GM12878 (cell line): ENCODE results near the gene MMEL1. TPM values are rescaled to one million over a fixed set of nuclear protein-coding genes. Genes with fewer than 3 reads are reported as not detected.

Source experiments
- ATAC-seq: fragments of 200-7000 bp; cut with Tn5 transposase; 3 replicates; pipeline ENCODE4 v1.9.1; 2020; ENCODE audit warnings: mild to moderate bottlenecking, moderate library complexity
- BruUV-seq: library from RNA; stranded (reverse); fragments of 400-500 nt; replicated peaks from 2 replicates; lab custom pipeline; 2021; lab: Mats Ljungman, UMichigan
- CTCF ChIA-PET: fragments of 300-600 bp; sonication (Branson Sonifier 250); formaldehyde crosslinking; extraction: SDS; loops from one replicate; lab custom pipeline; 2021; ENCODE audit warnings: inconsistent platforms; lab: Yijun Ruan, JAX
- POLR2A ChIA-PET: fragments of 350-600 bp; formaldehyde crosslinking; extraction: SDS; loops from one replicate; lab custom pipeline; 2021; ENCODE audit warnings: inconsistent platforms; lab: Charles Lee
- RAD21 ChIA-PET: fragments of 300-600 bp; sonication (Branson Sonifier 250); formaldehyde crosslinking; loops from one replicate; lab custom pipeline; 2023; ENCODE audit warnings: antibody characterized with exemption; ENCODE audit not compliant: unreplicated experiment; lab: Charles Lee
- SMC1A ChIA-PET: fragments of 300-600 bp; sonication (Branson Sonifier 250); formaldehyde crosslinking; loops from one replicate; lab custom pipeline; 2023; ENCODE audit not compliant: unreplicated experiment, uncharacterized antibody; lab: Charles Lee
- DNase-seq: peaks from one replicate; pipeline ENCODE4 v3.0.0-alpha.2; 2011; ENCODE audit warnings: low read depth, low spot score
- FAIRE-seq: peaks from 3 replicates; lab custom pipeline; 2011; peaks lifted over from hg19 to GRCh38; lab: Jason Lieb, UNC
- H2AFZ ChIP-seq: 2 replicates; pipeline ENCODE4 v1.6.0; 2011; ENCODE audit warnings: low read depth, low read length, control low read depth; ENCODE audit not compliant: control insufficient read depth
- H3K27ac ChIP-seq: 2 replicates; pipeline ENCODE4 v1.5.1; 2011; ENCODE audit warnings: control low read depth; ENCODE audit not compliant: control insufficient read depth, insufficient read depth
- H3K27me3 ChIP-seq, 2 experiments: replicated peaks in 1 of 2; 2 replicates each; pipeline versions ENCODE4 v1.6.0 to v1.6.1; 2011; ENCODE audit warnings: low read length in 1 of 2; ENCODE audit not compliant: control insufficient read depth in 2 of 2, insufficient read depth in 2 of 2
- H3K36me3 ChIP-seq, 2 experiments: 2 replicates each; pipeline ENCODE4 v1.5.1; 2011; ENCODE audit warnings: low read length in 1 of 2; ENCODE audit not compliant: control insufficient read depth in 2 of 2, insufficient read depth in 2 of 2
- H3K4me1 ChIP-seq: 2 replicates; pipeline ENCODE4 v1.6.1; 2011; ENCODE audit warnings: mild to moderate bottlenecking, low read length, moderate library complexity, mixed read lengths; ENCODE audit not compliant: control insufficient read depth, insufficient read depth
- H3K4me2 ChIP-seq: 2 replicates; pipeline ENCODE4 v1.6.0; 2011; ENCODE audit warnings: control low read depth; ENCODE audit not compliant: control insufficient read depth, insufficient read depth
- H3K4me3 ChIP-seq: fragments of 200-600 bp; sonication (generic); 2 replicates; pipeline ENCODE4 v1.5.1; 2016
- H3K79me2 ChIP-seq: 2 replicates; pipeline ENCODE4 v1.6.0; 2011; ENCODE audit warnings: low read length; ENCODE audit not compliant: control insufficient read depth, insufficient read depth
- H3K9ac ChIP-seq: 2 replicates; pipeline ENCODE4 v1.8.0; 2011; ENCODE audit warnings: low read length, control low read depth, mixed read lengths; ENCODE audit not compliant: control insufficient read depth, insufficient read depth
- H3K9me3 ChIP-seq: replicated peaks from 3 replicates; pipeline ENCODE4 v1.5.1; 2011; ENCODE audit warnings: mild to moderate bottlenecking, low read length; ENCODE audit not compliant: control insufficient read depth, insufficient read depth
- H4K20me1 ChIP-seq: 2 replicates; pipeline ENCODE4 v1.6.0; 2011; ENCODE audit not compliant: control insufficient read depth, insufficient read depth
- ESRRA ChIP-seq: IDR thresholded peaks from 2 replicates; pipeline ENCODE4 v1.6.1; 2012; ENCODE audit warnings: mild to moderate bottlenecking, low read length, improper control_type of control experiment
- ETV6 ChIP-seq, 2 experiments: fragments of 450-650 bp in 1 of 2; IDR thresholded peaks in 1 of 2; conservative IDR thresholded peaks in 1 of 2; 2 replicates each; pipeline ENCODE4 v1.6.1; 2014; ENCODE audit warnings: antibody characterized with exemption in 1 of 2, borderline replicate concordance in 1 of 2, low read depth in 1 of 2, mild to moderate bottlenecking in 1 of 2, moderate library complexity in 1 of 2
- HDAC6 ChIP-seq: fragments of 200-600 bp; sonication (generic); IDR thresholded peaks from one replicate; pipeline ENCODE4 v1.8.0; 2017; ENCODE audit warnings: antibody characterized with exemption; ENCODE audit not compliant: unreplicated experiment
- IKZF2 ChIP-seq, 2 experiments: fragments of 450-650 bp; IDR thresholded peaks; 2 replicates each; pipeline ENCODE4 v1.6.1; 2017; ENCODE audit warnings: mild to moderate bottlenecking in 2 of 2, moderate library complexity in 2 of 2
- POU2F2 ChIP-seq: IDR thresholded peaks from 3 replicates; pipeline ENCODE4 v1.6.1; 2011; ENCODE audit warnings: low read depth, mild to moderate bottlenecking, low read length, borderline replicate concordance
- RAD21 ChIP-seq: IDR thresholded peaks from 2 replicates; pipeline ENCODE4 v1.6.1; 2011; ENCODE audit warnings: mild to moderate bottlenecking, low read depth, low read length, moderate library complexity; ENCODE audit not compliant: insufficient read depth
- SIX5 ChIP-seq: IDR thresholded peaks from 2 replicates; pipeline ENCODE4 v1.6.1; 2011; ENCODE audit warnings: mild to moderate bottlenecking, low read depth, low read length, moderate library complexity; ENCODE audit not compliant: severe bottlenecking
- SUZ12 ChIP-seq: fragments of 200-600 bp; sonication (generic); IDR thresholded peaks from one replicate; pipeline ENCODE4 v1.6.1; 2018; ENCODE audit warnings: antibody characterized with exemption, mild to moderate bottlenecking; ENCODE audit not compliant: unreplicated experiment
- ZNF217 ChIP-seq: fragments of 450-650 bp; IDR thresholded peaks from 2 replicates; pipeline ENCODE4 v1.6.1; 2017; ENCODE audit warnings: antibody characterized with exemption, mild to moderate bottlenecking
- WGBS: methylation state at CpG from one replicate; pipeline ENCODE4 v1.1.6; 2016; ENCODE audit warnings: low lambda C conversion rate; ENCODE audit not compliant: insufficient replicate concordance, insufficient coverage; ENCODE audit errors: missing lambda C conversion rate; 5-methylcytosine and 5-hydroxymethylcytosine counted together
- in situ Hi-C: fragments of 300-500 bp; cut with MboI; formaldehyde crosslinking; loops from 9 replicates; pipeline ENCODE4 v1.14.3; 2018; ENCODE audit warnings: mixed read lengths
- intact Hi-C: fragments of 100-400 bp; cut with micrococcal nuclease; formaldehyde crosslinking; loops from one replicate; pipeline ENCODE4 v1.14.2; 2022; ENCODE audit not compliant: unreplicated experiment
- polyA plus RNA-seq, 11 experiments: library from polyadenylated mRNA; depleted of rRNA in 4 of 11; unstranded in 6 of 11; stranded (reverse) in 5 of 11; fragments of >200 nt; fragmentation: Nextera tagmentation in 4 of 11; fragmentation: Illumina TruSeq in 1 of 11; extraction: Ambion mirVana in 4 of 11; extraction: Trizol in 1 of 11; gene quantifications; 1 replicate in 1 of 11; 2 replicates in 10 of 11; pipeline versions ENCODE4 v1.2.1 to v1.2.3, GENCODE V29; 2011 to 2016; ENCODE audit warnings: inconsistent platforms in 2 of 11, missing spikeins in 2 of 11, low read depth in 1 of 11
- total RNA-seq, 4 experiments: library from RNA; depleted of rRNA in 3 of 4; stranded (reverse); fragments of >200 nt in 3 of 4; fragmentation: Illumina TruSeq in 1 of 4; extraction: Trizol in 1 of 4; gene quantifications; 2 replicates each; pipeline versions ENCODE4 v1.2.1 to v1.2.3, GENCODE V29; 2013 to 2021
- TF ChIP-seq, protein P1 (sequence below): IDR thresholded peaks from 2 replicates; pipeline ENCODE4 v1.6.1; 2011; ENCODE audit warnings: mild to moderate bottlenecking, low read depth, low read length, moderate library complexity; ENCODE audit not compliant: insufficient replicate concordance
- TF ChIP-seq, protein P2 (sequence below): IDR thresholded peaks from 2 replicates; pipeline ENCODE4 v1.6.1; 2011; ENCODE audit warnings: borderline replicate concordance, low read depth, mild to moderate bottlenecking, moderate library complexity, mixed read lengths, low read length; ENCODE audit not compliant: insufficient read depth; ENCODE audit errors: extremely low read length
- TF ChIP-seq, protein P3 (sequence below): fragments of 450-650 bp; IDR thresholded peaks from 2 replicates; pipeline ENCODE4 v1.6.1; 2017; ENCODE audit warnings: antibody characterized with exemption, mild to moderate bottlenecking, moderate library complexity
- TF ChIP-seq, protein P4 (sequence below): IDR thresholded peaks from 2 replicates; pipeline ENCODE4 v1.6.1; 2012; ENCODE audit warnings: low read depth, low read length, improper control_type of control experiment
- TF ChIP-seq, protein P5 (sequence below): IDR thresholded peaks from 2 replicates; pipeline ENCODE4 v1.6.1; 2011; ENCODE audit warnings: low read depth, low read length, improper control_type of control experiment, borderline replicate concordance

Gene MMEL1
- total and polyA plus RNA-seq, 10 of the 15 experiments (the other 5 are each of a cell fraction or from before 2014, with no cell fraction given) = 0.11 TPM; not detected in 9

DNA sequence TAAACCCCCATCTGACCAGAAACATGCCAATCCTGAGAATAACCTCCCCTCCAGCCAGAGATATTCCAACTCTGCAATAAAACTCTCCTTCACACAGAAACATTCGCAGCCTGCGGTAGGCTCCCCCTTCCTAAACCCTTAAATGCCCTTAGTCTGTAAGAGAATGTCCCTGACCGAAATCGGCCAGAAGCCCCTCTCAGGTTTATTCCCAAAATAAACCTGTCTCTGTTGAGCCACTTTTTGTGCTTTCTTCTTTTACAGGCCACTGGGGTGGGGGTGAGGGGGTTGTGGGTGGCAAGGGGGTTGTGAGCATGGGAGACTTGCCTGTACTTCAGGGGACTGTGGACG lies 41.6 kb downstream of the MMEL1 start (continued):
- TF ChIP-seq IKZF2 (IDR thresholded peaks at IDR 0.05) (no peak), SUZ12 (no peak), POU2F2 (no peak)
- TF ChIP-seq, protein P1, sequence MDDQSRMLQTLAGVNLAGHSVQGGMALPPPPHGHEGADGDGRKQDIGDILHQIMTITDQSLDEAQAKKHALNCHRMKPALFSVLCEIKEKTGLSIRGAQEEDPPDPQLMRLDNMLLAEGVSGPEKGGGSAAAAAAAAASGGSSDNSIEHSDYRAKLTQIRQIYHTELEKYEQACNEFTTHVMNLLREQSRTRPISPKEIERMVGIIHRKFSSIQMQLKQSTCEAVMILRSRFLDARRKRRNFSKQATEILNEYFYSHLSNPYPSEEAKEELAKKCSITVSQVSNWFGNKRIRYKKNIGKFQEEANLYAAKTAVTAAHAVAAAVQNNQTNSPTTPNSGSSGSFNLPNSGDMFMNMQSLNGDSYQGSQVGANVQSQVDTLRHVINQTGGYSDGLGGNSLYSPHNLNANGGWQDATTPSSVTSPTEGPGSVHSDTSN = no peak

DNA sequence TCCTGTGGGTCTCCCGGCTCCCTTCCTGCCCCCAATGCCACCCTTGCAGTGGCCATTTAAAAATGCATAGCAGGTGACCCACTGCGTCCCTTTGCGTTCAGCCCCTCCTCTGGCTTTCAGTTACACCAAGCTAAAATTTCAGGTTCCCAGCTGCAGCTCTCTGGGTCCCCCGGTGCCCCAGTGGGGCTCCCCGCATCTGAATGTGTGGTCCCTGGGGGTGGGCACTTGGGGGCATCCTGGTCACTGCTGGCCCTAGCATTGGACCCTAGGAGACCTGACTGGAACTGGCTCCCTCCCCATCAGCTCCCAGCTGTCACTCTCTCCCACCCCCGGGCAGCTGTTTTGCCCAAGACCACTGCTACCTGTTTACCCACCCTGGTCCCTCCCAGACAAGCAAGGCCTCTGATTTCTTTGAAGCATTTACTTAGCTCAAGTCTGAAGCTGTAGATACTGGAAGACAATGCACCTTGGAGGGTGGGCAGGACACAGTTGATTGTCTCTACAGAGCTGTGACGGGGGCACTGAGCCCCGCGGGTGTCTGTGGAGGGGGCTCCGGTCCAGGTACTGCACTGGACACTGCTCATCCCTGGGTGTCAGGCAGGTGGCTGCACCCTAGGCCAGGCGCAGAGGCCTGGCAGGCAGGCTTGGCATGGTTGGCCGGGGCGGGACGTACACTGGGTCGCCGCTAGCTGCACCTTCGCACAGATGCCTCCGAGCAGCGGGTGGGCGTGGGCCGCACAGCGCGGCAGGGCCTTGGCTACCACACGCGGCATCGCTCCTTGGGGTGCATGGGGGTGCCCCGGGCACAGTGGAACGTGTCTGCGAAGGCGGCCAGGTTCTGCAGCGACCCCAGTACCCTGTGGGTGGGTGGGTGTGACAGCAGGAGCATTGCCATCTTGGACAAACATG lies 42.3 kb downstream of the MMEL1 start:
- ChIA-PET RAD21 (no interaction called here), POLR2A (no interaction called here), SMC1A (no interaction called here), CTCF (no interaction called here)
- ATAC-seq (no peak), DNase-seq (no peak), FAIRE-seq (no peak)
- in situ Hi-C loops = no loop called here
- H4K20me1 ChIP-seq = no peaks in the 10 kb centered on the region
- no peak overlapping the region for H3K27ac ChIP-seq
- no peak overlapping the region for H3K4me3 ChIP-seq
- H3K36me3 ChIP-seq = no peaks in the 10 kb centered on the region
- peaks cover 1% of the 10 kb centered on the region for H3K79me2 ChIP-seq
- no peak overlapping the region for H3K4me2 ChIP-seq
- peaks cover 4% of the 10 kb centered on the region; the same call in 1 of the 2 replicates for H3K4me1 ChIP-seq
- no peaks in the 10 kb centered on the region for H3K9me3 ChIP-seq
- no TSS peak for BruUV-seq
- intact Hi-C loops = no loop called here
- 83% methylated on average over 31 of the region's 31 CpGs for WGBS
- no peaks in the 10 kb centered on the region for H3K27me3 ChIP-seq
- H3K9ac ChIP-seq = no peak overlapping the region
- H2AFZ ChIP-seq = no peak overlapping the region
- TF ChIP-seq, protein P2, sequence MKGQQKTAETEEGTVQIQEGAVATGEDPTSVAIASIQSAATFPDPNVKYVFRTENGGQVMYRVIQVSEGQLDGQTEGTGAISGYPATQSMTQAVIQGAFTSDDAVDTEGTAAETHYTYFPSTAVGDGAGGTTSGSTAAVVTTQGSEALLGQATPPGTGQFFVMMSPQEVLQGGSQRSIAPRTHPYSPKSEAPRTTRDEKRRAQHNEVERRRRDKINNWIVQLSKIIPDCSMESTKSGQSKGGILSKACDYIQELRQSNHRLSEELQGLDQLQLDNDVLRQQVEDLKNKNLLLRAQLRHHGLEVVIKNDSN = no peak
- TF ChIP-seq, protein P3, sequence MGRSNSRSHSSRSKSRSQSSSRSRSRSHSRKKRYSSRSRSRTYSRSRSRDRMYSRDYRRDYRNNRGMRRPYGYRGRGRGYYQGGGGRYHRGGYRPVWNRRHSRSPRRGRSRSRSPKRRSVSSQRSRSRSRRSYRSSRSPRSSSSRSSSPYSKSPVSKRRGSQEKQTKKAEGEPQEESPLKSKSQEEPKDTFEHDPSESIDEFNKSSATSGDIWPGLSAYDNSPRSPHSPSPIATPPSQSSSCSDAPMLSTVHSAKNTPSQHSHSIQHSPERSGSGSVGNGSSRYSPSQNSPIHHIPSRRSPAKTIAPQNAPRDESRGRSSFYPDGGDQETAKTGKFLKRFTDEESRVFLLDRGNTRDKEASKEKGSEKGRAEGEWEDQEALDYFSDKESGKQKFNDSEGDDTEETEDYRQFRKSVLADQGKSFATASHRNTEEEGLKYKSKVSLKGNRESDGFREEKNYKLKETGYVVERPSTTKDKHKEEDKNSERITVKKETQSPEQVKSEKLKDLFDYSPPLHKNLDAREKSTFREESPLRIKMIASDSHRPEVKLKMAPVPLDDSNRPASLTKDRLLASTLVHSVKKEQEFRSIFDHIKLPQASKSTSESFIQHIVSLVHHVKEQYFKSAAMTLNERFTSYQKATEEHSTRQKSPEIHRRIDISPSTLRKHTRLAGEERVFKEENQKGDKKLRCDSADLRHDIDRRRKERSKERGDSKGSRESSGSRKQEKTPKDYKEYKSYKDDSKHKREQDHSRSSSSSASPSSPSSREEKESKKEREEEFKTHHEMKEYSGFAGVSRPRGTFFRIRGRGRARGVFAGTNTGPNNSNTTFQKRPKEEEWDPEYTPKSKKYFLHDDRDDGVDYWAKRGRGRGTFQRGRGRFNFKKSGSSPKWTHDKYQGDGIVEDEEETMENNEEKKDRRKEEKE = no peak
- no peak for TF ChIP-seq HDAC6
- no peak for TF ChIP-seq SIX5
- TF ChIP-seq ESRRA = no peak
- no peak for TF ChIP-seq ETV6 (conservative IDR thresholded peaks at IDR 0.05 in 1 of 2, IDR thresholded peaks at IDR 0.05 in 1 of 2; ENCODE audit: borderline replicate concordance in 1 of 2, low read depth in 1 of 2)
- no peak for TF ChIP-seq ZNF217
- no peak for TF ChIP-seq RAD21
- no peak for TF ChIP-seq SUZ12
- TF ChIP-seq, protein P4, sequence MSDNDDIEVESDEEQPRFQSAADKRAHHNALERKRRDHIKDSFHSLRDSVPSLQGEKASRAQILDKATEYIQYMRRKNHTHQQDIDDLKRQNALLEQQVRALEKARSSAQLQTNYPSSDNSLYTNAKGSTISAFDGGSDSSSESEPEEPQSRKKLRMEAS = no peak
- TF ChIP-seq, protein P5, sequence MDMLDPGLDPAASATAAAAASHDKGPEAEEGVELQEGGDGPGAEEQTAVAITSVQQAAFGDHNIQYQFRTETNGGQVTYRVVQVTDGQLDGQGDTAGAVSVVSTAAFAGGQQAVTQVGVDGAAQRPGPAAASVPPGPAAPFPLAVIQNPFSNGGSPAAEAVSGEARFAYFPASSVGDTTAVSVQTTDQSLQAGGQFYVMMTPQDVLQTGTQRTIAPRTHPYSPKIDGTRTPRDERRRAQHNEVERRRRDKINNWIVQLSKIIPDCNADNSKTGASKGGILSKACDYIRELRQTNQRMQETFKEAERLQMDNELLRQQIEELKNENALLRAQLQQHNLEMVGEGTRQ = no peak
